HepG2 (cell line): ENCODE data around the gene TH. TPM values are rescaled to one million over a fixed set of nuclear protein-coding genes. Genes with fewer than 3 reads are reported as not detected.

Source experiments
- IKZF4 ChIP-seq: sonication (generic); formaldehyde crosslinking; IDR thresholded peaks from 2 replicates; pipeline ENCODE4 v1.5.1; 2020; ENCODE audit warnings: borderline replicate concordance, mild to moderate bottlenecking, low read depth, missing genetic modification reagents; ENCODE audit errors: not compliant biosample characterization
- NRL ChIP-seq: sonication (generic); formaldehyde crosslinking; IDR thresholded peaks from 2 replicates; pipeline ENCODE4 v1.5.0; 2020; ENCODE audit warnings: missing genetic modification reagents, mild to moderate bottlenecking, moderate library complexity, borderline replicate concordance
- SALL1 ChIP-seq: sonication (generic); formaldehyde crosslinking; IDR thresholded peaks from 2 replicates; pipeline ENCODE4 v1.8.0; 2022; ENCODE audit warnings: mild to moderate bottlenecking, missing genetic modification reagents
- SIN3A ChIP-seq: IDR thresholded peaks from 2 replicates; pipeline ENCODE4 v1.6.1; 2011; ENCODE audit warnings: low read depth, mild to moderate bottlenecking, control low read depth, low read length, borderline replicate concordance
- SNAPC2 ChIP-seq: sonication (generic); formaldehyde crosslinking; IDR thresholded peaks from 2 replicates; pipeline ENCODE4 v1.8.1; 2022; ENCODE audit warnings: mild to moderate bottlenecking, missing genetic modification reagents
- SRSF1 ChIP-seq: fragments of 200-400 bp; formaldehyde crosslinking; optimal IDR thresholded peaks from 2 replicates; pipeline ENCODE3; 2017; ENCODE audit warnings: mild to moderate bottlenecking, low read depth, low read length, moderate library complexity
- WIZ ChIP-seq: sonication (generic); formaldehyde crosslinking; IDR thresholded peaks from 2 replicates; pipeline ENCODE4 v1.5.1; 2020; ENCODE audit warnings: mild to moderate bottlenecking, missing genetic modification reagents
- ZMAT3 ChIP-seq: sonication (generic); formaldehyde crosslinking; conservative IDR thresholded peaks from 2 replicates; pipeline ENCODE4 v1.7.0; 2021; ENCODE audit warnings: missing genetic modification reagents
- ZSCAN25 ChIP-seq: sonication (generic); formaldehyde crosslinking; IDR thresholded peaks from 2 replicates; pipeline ENCODE4 v1.8.0; 2022; ENCODE audit warnings: mild to moderate bottlenecking, missing genetic modification reagents
- polyA plus RNA-seq, 8 experiments: library from polyadenylated mRNA; depleted of rRNA in 3 of 8; stranded (reverse) in 7 of 8; unstranded in 1 of 8; fragments of >200 nt; fragmentation: Illumina TruSeq in 4 of 8; extraction: Trizol in 4 of 8; gene quantifications; 2 replicates each; pipeline versions ENCODE4 v1.2.1 to v1.2.3, GENCODE V29; 2011 to 2016; ENCODE audit warnings: low read depth in 4 of 8, missing spikeins in 1 of 8, mixed read lengths in 1 of 8; ENCODE audit not compliant: insufficient read depth in 1 of 8
- total RNA-seq, 5 experiments: library from RNA; depleted of rRNA; stranded (reverse); fragments of >200 nt; fragmentation: Illumina TruSeq; extraction: Trizol; gene quantifications; 2 replicates each; pipeline ENCODE4 v1.2.3, GENCODE V29; 2016; ENCODE audit warnings: low read depth in 1 of 5
- TF ChIP-seq, protein P1 (sequence below): sonication (generic); formaldehyde crosslinking; IDR thresholded peaks from 2 replicates; pipeline ENCODE4 v1.8.0; 2022; ENCODE audit warnings: mild to moderate bottlenecking, missing genetic modification reagents, moderate library complexity
- TF ChIP-seq, protein P2 (sequence below): sonication (generic); formaldehyde crosslinking; IDR thresholded peaks from 2 replicates; pipeline ENCODE4 v1.4.0; 2020; ENCODE audit warnings: missing genetic modification reagents, borderline replicate concordance
- TF ChIP-seq, protein P3 (sequence below): sonication (generic); formaldehyde crosslinking; IDR thresholded peaks from 2 replicates; pipeline ENCODE4 v1.9.0; 2022; ENCODE audit warnings: low read depth, missing genetic modification reagents
- TF ChIP-seq, protein P4 (sequence below): sonication (generic); formaldehyde crosslinking; IDR thresholded peaks from 2 replicates; pipeline ENCODE4 v1.5.1; 2020; ENCODE audit warnings: missing genetic modification reagents, mild to moderate bottlenecking, borderline replicate concordance
- TF ChIP-seq, protein P5 (sequence below): sonication (generic); formaldehyde crosslinking; IDR thresholded peaks from 2 replicates; pipeline ENCODE4 v1.5.0; 2020; ENCODE audit warnings: mild to moderate bottlenecking, missing genetic modification reagents

Gene TH
- total and polyA plus RNA-seq, 2 of the 13 experiments (the other 11 are each of a cell fraction or from before 2014, with no cell fraction given): 0.36 TPM; not detected in 1

DNA sequence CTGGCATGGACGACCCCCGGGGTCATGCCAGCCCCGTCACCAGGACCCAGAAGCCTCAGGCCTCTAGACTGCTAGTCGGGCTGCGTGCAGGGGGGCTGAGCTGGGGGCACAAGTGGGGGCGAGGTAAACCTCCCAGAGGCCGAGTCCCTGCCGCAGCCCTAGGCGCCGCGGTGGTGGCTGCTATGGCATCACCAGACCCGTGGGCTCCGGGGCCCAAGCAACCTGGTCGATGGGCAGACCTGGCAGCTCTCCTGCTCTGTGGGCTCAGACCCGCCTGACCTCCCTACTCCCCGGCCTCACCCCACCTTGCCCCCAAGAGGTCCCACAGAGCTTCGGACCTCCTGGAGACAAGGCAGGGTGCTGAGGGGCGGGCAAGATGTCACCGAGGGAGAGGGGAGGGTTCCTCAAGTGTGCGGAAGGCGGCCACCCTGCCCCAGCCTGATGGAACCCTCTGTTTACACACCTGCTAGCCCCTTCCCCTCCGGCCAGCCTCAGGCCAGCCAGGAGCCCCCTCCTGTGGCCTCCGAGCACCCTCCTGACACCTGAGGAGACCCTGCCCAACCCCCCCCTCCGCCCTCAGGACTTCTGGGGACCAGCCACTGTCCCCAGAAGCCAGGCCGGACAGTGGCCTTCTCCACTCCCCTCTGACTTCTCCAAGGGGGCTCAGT is 41.8 kb downstream of the TH start (continued):
- TF ChIP-seq, protein P1, sequence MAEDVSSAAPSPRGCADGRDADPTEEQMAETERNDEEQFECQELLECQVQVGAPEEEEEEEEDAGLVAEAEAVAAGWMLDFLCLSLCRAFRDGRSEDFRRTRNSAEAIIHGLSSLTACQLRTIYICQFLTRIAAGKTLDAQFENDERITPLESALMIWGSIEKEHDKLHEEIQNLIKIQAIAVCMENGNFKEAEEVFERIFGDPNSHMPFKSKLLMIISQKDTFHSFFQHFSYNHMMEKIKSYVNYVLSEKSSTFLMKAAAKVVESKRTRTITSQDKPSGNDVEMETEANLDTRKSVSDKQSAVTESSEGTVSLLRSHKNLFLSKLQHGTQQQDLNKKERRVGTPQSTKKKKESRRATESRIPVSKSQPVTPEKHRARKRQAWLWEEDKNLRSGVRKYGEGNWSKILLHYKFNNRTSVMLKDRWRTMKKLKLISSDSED (CRISPR knock-in tag): peak; percentile 89
- TF ChIP-seq SALL1 (CRISPR knock-in tag) (peak; percentile 18; the same call in 1 of the 2 replicates), NRL (CRISPR knock-in tag) (peak; percentile 76), ZSCAN25 (peak; percentile 12; the same call in 1 of the 2 replicates), SIN3A (0 out of 2 replicates have a peak, but pooled peaks have one; percentile 32), IKZF4 (no peak), SNAPC2 (0 out of 2 replicates have a peak, but pooled peaks have one; percentile 36), ZMAT3 (0 out of 2 replicates have a peak, but pooled peaks have one; percentile 26), WIZ (peak; percentile 58; the same call in 1 of the 2 replicates), SRSF1 (no peak)
- TF ChIP-seq, protein P2, sequence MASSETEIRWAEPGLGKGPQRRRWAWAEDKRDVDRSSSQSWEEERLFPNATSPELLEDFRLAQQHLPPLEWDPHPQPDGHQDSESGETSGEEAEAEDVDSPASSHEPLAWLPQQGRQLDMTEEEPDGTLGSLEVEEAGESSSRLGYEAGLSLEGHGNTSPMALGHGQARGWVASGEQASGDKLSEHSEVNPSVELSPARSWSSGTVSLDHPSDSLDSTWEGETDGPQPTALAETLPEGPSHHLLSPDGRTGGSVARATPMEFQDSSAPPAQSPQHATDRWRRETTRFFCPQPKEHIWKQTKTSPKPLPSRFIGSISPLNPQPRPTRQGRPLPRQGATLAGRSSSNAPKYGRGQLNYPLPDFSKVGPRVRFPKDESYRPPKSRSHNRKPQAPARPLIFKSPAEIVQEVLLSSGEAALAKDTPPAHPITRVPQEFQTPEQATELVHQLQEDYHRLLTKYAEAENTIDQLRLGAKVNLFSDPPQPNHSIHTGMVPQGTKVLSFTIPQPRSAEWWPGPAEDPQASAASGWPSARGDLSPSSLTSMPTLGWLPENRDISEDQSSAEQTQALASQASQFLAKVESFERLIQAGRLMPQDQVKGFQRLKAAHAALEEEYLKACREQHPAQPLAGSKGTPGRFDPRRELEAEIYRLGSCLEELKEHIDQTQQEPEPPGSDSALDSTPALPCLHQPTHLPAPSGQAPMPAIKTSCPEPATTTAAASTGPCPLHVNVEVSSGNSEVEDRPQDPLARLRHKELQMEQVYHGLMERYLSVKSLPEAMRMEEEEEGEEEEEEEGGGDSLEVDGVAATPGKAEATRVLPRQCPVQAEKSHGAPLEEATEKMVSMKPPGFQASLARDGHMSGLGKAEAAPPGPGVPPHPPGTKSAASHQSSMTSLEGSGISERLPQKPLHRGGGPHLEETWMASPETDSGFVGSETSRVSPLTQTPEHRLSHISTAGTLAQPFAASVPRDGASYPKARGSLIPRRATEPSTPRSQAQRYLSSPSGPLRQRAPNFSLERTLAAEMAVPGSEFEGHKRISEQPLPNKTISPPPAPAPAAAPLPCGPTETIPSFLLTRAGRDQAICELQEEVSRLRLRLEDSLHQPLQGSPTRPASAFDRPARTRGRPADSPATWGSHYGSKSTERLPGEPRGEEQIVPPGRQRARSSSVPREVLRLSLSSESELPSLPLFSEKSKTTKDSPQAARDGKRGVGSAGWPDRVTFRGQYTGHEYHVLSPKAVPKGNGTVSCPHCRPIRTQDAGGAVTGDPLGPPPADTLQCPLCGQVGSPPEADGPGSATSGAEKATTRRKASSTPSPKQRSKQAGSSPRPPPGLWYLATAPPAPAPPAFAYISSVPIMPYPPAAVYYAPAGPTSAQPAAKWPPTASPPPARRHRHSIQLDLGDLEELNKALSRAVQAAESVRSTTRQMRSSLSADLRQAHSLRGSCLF (CRISPR knock-in tag): no peak
- TF ChIP-seq, protein P3, sequence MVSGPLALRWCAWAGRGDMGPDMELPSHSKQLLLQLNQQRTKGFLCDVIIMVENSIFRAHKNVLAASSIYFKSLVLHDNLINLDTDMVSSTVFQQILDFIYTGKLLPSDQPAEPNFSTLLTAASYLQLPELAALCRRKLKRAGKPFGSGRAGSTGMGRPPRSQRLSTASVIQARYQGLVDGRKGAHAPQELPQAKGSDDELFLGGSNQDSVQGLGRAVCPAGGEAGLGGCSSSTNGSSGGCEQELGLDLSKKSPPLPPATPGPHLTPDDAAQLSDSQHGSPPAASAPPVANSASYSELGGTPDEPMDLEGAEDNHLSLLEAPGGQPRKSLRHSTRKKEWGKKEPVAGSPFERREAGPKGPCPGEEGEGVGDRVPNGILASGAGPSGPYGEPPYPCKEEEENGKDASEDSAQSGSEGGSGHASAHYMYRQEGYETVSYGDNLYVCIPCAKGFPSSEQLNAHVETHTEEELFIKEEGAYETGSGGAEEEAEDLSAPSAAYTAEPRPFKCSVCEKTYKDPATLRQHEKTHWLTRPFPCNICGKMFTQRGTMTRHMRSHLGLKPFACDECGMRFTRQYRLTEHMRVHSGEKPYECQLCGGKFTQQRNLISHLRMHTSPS (CRISPR knock-in tag): peak; percentile 95; the same call in 1 of the 2 replicates
- TF ChIP-seq, protein P4, sequence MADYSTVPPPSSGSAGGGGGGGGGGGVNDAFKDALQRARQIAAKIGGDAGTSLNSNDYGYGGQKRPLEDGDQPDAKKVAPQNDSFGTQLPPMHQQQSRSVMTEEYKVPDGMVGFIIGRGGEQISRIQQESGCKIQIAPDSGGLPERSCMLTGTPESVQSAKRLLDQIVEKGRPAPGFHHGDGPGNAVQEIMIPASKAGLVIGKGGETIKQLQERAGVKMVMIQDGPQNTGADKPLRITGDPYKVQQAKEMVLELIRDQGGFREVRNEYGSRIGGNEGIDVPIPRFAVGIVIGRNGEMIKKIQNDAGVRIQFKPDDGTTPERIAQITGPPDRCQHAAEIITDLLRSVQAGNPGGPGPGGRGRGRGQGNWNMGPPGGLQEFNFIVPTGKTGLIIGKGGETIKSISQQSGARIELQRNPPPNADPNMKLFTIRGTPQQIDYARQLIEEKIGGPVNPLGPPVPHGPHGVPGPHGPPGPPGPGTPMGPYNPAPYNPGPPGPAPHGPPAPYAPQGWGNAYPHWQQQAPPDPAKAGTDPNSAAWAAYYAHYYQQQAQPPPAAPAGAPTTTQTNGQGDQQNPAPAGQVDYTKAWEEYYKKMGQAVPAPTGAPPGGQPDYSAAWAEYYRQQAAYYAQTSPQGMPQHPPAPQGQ (CRISPR knock-in tag): peak; percentile 46; the same call in 1 of the 2 replicates
- TF ChIP-seq, protein P5, sequence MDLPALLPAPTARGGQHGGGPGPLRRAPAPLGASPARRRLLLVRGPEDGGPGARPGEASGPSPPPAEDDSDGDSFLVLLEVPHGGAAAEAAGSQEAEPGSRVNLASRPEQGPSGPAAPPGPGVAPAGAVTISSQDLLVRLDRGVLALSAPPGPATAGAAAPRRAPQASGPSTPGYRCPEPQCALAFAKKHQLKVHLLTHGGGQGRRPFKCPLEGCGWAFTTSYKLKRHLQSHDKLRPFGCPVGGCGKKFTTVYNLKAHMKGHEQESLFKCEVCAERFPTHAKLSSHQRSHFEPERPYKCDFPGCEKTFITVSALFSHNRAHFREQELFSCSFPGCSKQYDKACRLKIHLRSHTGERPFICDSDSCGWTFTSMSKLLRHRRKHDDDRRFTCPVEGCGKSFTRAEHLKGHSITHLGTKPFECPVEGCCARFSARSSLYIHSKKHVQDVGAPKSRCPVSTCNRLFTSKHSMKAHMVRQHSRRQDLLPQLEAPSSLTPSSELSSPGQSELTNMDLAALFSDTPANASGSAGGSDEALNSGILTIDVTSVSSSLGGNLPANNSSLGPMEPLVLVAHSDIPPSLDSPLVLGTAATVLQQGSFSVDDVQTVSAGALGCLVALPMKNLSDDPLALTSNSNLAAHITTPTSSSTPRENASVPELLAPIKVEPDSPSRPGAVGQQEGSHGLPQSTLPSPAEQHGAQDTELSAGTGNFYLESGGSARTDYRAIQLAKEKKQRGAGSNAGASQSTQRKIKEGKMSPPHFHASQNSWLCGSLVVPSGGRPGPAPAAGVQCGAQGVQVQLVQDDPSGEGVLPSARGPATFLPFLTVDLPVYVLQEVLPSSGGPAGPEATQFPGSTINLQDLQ (CRISPR knock-in tag): no peak
